GM13977 (cell line): ENCODE results near the gene CD302.

Experiments
- DNase-seq: peaks from one replicate; pipeline ENCODE4 v3.0.0; 2012; ENCODE audit warnings: low spot score
- in situ Hi-C: fragments of 300-500 bp; cut with MboI; formaldehyde crosslinking; loops from one replicate; pipeline ENCODE4 v1.12.0; 2022; ENCODE audit warnings: low sequenced_read_pairs, low pct_unique_long_range_greater_than_20kb, mixed read lengths, inconsistent platforms; ENCODE audit not compliant: unreplicated experiment
- TF ChIP-seq, protein P1 (sequence below): IDR thresholded peaks from 2 replicates; pipeline ENCODE4 v1.5.1; 2012; ENCODE audit warnings: mild to moderate bottlenecking, control low read depth; ENCODE audit not compliant: insufficient read depth; ENCODE audit errors: extremely low read depth, missing control alignments

Gene CD302, protein sequence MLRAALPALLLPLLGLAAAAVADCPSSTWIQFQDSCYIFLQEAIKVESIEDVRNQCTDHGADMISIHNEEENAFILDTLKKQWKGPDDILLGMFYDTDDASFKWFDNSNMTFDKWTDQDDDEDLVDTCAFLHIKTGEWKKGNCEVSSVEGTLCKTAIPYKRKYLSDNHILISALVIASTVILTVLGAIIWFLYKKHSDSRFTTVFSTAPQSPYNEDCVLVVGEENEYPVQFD

DNA sequence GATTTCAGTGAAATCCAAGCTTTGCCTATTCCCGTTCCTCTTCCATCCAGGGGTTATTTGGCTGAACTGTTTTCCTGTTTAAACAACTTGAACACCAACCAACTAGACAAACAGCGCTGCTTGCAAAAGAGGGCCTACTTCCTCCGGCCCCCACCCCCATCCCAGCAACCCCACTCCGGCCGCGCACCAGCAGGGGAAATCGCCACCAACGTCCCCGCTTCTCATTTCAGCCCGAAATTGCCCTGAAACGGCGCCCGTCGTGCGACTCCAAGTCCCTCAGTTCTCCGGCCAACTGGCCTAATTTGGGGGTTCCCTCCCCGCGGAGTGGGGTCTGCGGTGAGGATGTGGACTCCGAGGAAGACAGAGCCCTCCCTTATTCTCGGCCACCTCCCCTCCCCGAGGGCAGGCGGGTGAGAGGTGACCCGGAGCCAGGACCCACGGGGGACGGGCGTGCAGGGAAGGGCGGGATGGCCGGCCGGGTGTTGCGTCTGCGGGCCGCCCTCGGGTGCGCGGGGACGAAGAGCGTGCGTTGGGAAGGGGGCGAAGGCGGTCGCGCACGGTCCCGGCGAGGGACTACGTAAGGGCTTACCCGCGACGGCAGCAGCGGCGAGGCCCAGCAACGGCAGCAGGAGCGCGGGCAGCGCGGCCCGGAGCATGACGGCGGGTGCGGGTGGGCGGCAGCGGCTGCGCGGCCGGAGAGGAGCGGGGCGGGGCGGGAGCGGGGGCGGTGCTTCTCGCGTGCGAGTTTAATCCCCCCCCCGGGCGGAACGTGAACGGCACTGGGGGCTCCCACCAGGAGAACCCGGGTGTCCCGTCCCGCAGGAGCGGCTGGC is at the start of gene CD302:
TSS of gene CD302 (minus strand) at position 666 of the 833 bp plus-strand sequence. CDS start at position 656, 10 bp downstream.
- TF ChIP-seq, protein P1, sequence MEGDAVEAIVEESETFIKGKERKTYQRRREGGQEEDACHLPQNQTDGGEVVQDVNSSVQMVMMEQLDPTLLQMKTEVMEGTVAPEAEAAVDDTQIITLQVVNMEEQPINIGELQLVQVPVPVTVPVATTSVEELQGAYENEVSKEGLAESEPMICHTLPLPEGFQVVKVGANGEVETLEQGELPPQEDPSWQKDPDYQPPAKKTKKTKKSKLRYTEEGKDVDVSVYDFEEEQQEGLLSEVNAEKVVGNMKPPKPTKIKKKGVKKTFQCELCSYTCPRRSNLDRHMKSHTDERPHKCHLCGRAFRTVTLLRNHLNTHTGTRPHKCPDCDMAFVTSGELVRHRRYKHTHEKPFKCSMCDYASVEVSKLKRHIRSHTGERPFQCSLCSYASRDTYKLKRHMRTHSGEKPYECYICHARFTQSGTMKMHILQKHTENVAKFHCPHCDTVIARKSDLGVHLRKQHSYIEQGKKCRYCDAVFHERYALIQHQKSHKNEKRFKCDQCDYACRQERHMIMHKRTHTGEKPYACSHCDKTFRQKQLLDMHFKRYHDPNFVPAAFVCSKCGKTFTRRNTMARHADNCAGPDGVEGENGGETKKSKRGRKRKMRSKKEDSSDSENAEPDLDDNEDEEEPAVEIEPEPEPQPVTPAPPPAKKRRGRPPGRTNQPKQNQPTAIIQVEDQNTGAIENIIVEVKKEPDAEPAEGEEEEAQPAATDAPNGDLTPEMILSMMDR, result no peak
- in situ Hi-C loops, result no loop called here
- peak; percentile 81 for DNase-seq

DNA sequence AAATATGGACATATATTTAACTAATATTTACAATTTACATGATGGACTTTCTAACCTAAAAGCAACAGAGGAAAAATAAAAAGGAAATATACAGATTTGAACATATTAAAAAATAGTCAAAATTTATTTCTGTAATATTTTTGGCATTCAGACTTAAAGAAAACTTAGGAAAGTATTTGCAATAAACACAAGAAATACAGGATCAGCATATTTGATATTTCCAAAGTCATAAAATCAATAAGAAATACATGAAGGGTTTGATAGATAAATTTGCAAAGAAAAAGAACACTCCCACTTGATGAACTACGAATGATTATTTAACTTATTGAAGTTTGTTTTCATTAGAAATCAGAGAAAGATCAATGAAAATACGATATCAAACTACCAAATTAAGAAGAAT is 48.6 kb upstream of the CD302 start:
- TF ChIP-seq, protein P1, result no peak
- no peak for DNase-seq
- in situ Hi-C loops, result no loop called here

DNA sequence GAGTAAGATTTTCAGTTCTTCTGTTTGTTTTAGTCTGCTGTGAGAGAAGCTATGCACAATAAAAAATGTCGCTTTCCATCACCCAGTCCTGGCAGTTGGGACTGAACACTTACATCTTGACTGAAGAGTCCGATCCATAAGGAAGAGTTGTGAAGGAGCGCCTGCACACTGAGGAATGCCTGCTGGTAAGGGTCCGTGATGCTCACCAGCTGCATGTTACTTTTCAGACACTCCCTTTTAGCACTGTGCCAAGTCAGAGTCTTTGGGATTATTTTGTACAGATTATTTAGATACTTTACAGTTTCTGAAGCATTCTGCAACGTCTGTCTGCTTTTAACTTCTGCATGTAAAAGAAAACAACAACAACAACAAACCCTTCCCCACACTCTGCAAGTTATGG is 42.6 kb upstream of the CD302 start:
- TF ChIP-seq, protein P1, result no peak
- in situ Hi-C loops, result no loop called here
- no peak for DNase-seq

DNA sequence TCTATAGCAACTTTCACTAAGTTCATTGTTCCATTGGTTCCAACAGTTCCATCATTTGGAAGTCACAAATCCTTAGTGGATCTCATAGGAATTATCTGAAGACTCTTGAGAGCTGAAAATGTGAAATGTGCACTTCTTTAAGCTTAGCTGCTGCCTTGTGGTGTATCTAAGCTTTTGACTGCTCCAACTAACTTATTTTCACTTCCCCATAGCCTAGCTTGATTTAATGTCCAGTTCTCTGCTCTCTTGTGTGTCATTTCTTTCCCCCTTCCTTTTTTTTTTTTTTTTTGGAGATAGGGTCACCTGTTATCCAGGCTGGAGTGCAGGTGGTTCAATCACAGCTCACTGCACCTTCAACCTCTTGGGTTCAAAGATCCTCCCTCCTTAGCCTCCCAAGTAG is 34.9 kb upstream of the CD302 start:
- DNase-seq, result no peak
- TF ChIP-seq, protein P1, result no peak
- in situ Hi-C loops, result no loop called here

DNA sequence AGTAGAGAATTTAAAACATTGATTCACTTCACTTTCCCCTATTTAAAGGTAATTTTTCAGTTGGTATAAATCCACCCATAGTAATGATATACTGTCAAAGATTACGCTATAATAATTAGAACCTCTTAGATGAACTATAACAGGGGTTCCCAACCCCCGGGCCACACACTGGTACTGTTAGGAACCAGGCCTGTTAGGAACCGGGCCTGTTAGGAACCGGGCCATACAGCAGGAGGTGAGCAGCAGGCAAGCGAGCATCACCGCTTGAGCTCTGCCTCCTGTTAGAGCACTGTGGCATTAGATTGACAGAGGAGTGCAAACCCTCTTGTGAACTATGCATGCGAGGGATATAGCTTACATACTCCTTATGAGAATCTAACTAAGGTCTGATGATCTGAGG is 34.0 kb upstream of the CD302 start:
- DNase-seq, result no peak
- in situ Hi-C loops, result no loop called here
- TF ChIP-seq, protein P1, result no peak

DNA sequence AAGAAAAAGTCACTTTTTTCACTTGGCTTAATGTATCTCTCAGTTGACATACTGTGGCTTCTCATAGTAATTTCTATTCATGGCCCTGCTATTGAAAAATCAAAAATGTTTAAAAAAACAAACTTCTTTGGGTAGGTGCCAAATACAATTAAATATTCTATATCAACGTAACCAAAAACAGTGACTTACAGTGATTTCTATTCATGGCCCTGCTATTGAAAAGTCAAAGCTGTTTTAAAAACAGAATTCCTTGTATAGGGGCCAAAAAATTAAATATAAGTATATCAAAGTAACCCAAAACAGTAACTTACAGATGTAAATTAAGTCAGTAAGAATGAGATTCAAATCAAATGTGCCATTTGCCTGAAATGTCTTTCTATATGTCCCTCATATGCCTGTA is 31.4 kb upstream of the CD302 start:
- no peak for DNase-seq
- TF ChIP-seq, protein P1, result no peak
- in situ Hi-C loops, result no loop called here
